Activated T-helper 2 cell treated with anti-CD3 and anti-CD28 coated beads, Interferon-gamma antibody, Interleukin-2, Interleukin-4, amounts not matched to agents 10 μg/mL and 5 μg/mL and 100 μg/mL, durations not matched to agents 14 hours and 24 hours and 36 hours (primary cell): ENCODE results near the gene PAM16. TPM values are rescaled to one million over a fixed set of nuclear protein-coding genes. Genes with fewer than 3 reads are reported as not detected.

Source experiments
- DNase-seq: peaks from one replicate; pipeline ENCODE4 v3.0.0; 2021; ENCODE audit warnings: low spot score
- H3K27ac Mint-ChIP-seq: one replicate; pipeline ENCODE4 v1.8.0; 2021; ENCODE audit warnings: mixed read lengths
- H3K27me3 Mint-ChIP-seq: one replicate; pipeline ENCODE4 v1.8.0; 2021; ENCODE audit warnings: low read depth, mixed read lengths
- H3K36me3 Mint-ChIP-seq: one replicate; pipeline ENCODE4 v1.8.0; 2021; ENCODE audit warnings: low read depth, mixed read lengths
- H3K4me1 Mint-ChIP-seq: one replicate; pipeline ENCODE4 v1.8.0; 2021; ENCODE audit warnings: low read depth, mixed read lengths
- H3K4me3 Mint-ChIP-seq: one replicate; pipeline ENCODE4 v1.8.0; 2021; ENCODE audit warnings: low read depth, mild to moderate bottlenecking, moderate library complexity, mixed read lengths
- H3K9me3 Mint-ChIP-seq: one replicate; pipeline ENCODE4 v1.8.0; 2021; ENCODE audit warnings: mixed read lengths
- intact Hi-C: fragments of 100-400 bp; cut with micrococcal nuclease; formaldehyde crosslinking; loops from one replicate; pipeline ENCODE4 v1.15.1; 2023
- total RNA-seq: library from RNA; stranded (reverse); gene quantifications from 2 replicates; pipeline ENCODE4 v1.2.3, GENCODE V29; 2022

The PAM16 gene
- total RNA-seq, 1 donor from 2014 or later: 73.8 TPM

DNA sequence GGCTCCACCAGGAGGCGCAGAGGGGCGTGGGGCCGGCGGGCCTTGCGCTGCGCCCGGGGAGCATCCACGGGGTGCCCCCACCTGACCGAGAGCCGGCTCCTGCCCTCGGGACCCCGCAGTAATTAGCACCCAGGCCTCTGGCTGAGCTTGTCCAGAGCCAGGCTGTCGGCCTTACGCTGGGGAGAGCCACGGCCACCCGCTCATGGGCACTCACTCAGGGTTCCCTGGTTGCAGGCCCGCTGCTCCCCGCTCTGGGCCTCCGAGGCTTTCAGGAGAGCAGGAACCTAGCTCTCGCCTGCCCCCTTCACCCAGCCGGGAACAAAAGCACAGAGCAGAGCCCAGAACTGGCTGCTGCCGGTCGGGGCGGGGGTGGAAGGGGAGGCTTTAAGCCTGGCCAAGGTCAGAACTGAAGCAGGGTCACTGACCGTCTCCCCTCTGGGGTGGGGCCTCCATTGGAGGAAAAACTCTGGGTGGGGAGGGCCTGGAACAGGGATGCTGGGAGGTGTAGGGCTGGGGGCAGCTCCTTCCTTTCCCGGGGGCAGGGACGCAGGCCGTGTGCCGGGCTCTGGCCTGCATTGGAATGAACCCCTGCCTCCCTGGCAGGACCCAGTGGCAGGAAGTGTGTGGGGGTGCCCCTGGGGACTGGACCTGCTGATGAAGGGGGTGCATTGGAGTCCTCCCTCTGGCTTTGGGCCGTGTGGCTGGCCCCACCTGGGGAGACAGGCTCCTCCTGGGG is 22.9 kb downstream of the PAM16 start:
- no peaks in the 10 kb centered on the region for H3K9me3 Mint-ChIP-seq
- H3K4me3 Mint-ChIP-seq: peak overlapping the region; percentile 17
- no peaks in the 10 kb centered on the region for H3K36me3 Mint-ChIP-seq
- no peak overlapping the region for H3K27ac Mint-ChIP-seq
- intact Hi-C loops: no loop called here
- no peak for DNase-seq
- H3K4me1 Mint-ChIP-seq: peaks cover 3% of the 10 kb centered on the region
- H3K27me3 Mint-ChIP-seq: peaks cover 5% of the 10 kb centered on the region

DNA sequence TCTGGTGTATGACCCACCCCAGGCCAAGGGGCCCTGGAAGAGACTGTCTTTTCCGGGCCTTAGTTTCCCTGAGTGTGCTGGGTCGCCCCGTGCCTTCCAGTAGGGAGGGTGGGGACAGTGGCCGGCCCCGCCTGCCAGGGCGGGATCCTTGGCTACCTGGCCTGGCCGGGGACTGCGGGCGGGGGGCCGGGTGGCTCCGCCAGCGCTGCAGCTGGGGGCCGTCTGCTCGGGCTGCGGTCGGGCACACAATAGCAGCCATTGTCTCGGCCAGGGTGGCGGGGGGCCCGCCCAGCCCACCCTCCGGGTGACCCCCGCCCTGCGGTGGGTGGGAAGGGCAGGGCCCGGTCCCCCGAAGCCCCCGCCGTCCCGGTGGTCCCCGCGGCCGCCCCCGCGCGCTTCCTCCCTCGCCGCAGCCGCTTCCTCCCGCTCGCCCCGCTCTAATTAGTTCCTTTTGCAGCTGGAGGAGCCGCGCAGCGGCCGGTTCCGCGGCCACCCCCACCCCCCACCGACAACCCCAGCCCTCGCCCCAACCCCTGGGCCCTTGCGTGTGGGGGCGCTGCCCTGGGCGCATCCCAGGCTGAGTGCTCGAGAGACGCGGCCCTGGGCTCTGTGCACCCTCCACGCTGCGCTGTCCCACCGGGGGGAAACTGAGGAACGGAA is 23.6 kb downstream of the PAM16 start:
- no peak for DNase-seq
- Mint-ChIP-seq H3K36me3 (no peaks in the 10 kb centered on the region), H3K27ac (no peak overlapping the region), H3K27me3 (peaks cover 5% of the 10 kb centered on the region), H3K4me1 (peaks cover 3% of the 10 kb centered on the region), H3K4me3 (no peak overlapping the region), H3K9me3 (no peaks in the 10 kb centered on the region)
- intact Hi-C loops: no loop called here

- no peaks in the 10 kb centered on the region for H3K36me3 Mint-ChIP-seq
- no peak overlapping the region for H3K27ac Mint-ChIP-seq
- peaks cover 5% of the 10 kb centered on the region for H3K27me3 Mint-ChIP-seq
- intact Hi-C loops: no loop called here
- DNase-seq: no peak
- peaks cover 3% of the 10 kb centered on the region for H3K4me1 Mint-ChIP-seq
- no peaks in the 10 kb centered on the region for H3K9me3 Mint-ChIP-seq
- no peak overlapping the region for H3K4me3 Mint-ChIP-seq
Measured at GRCh38 chr16:4325253-4325758, 25.8 kb downstream of the PAM16 start.

- Mint-ChIP-seq H3K27me3 (peaks cover 5% of the 10 kb centered on the region), H3K4me3 (no peak overlapping the region), H3K9me3 (no peaks in the 10 kb centered on the region), H3K4me1 (peaks cover 3% of the 10 kb centered on the region), H3K27ac (no peak overlapping the region), H3K36me3 (no peaks in the 10 kb centered on the region)
- intact Hi-C loops: no loop called here
- no peak for DNase-seq
Measured at GRCh38 chr16:4324492-4325252, 26.4 kb downstream of the PAM16 start.

DNA sequence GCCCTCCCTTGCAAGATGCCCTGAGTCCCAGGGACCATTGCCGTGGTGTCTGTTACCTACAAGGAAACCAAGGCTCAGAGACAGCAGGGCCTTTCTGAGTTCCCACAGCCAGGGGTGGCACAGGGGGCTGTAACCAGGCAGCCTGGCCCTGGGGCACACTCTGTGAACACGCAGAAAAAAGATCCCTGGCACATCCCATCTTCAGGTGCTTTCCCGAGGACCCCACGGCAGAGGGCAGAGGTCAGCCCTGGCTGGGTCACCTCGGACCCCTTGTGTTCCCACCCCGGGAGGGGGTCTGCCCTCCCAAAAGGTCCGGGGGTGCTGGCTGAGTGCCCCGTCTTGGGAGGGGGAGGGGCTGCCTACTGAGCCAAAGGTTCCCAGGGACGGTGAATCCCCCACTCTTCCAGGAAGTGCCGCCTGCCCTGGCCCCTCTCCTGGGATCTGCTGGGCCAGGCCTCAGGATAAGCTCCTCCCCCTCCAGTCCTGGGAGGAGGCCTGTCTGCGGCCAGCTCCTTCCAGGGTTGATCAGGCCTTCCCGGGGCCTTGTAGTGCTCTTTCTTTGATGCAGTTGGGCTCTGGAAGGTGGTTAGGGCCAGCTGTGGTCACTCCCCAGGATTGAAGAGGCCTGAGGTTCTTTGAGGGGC is 27.2 kb downstream of the PAM16 start:
- Mint-ChIP-seq H3K4me1 (peaks cover 6% of the 10 kb centered on the region), H3K36me3 (no peaks in the 10 kb centered on the region), H3K4me3 (no peak overlapping the region), H3K27me3 (peaks cover 5% of the 10 kb centered on the region), H3K27ac (no peak overlapping the region), H3K9me3 (no peaks in the 10 kb centered on the region)
- no peak for DNase-seq
- intact Hi-C loops: no loop called here

- intact Hi-C loops: no loop called here
- H3K4me3 Mint-ChIP-seq: no peak overlapping the region
- peaks cover 3% of the 10 kb centered on the region for H3K27me3 Mint-ChIP-seq
- DNase-seq: no peak
- no peaks in the 10 kb centered on the region for H3K36me3 Mint-ChIP-seq
- H3K4me1 Mint-ChIP-seq: peaks cover 4% of the 10 kb centered on the region
- H3K9me3 Mint-ChIP-seq: no peaks in the 10 kb centered on the region
- no peak overlapping the region for H3K27ac Mint-ChIP-seq
Measured at GRCh38 chr16:4323071-4323844, 27.9 kb downstream of the PAM16 start.

- DNase-seq: no peak
Measured at GRCh38 chr16:4322121-4323052, 28.7 kb downstream of the PAM16 start.

GRCh38 chr16:4321286-4322120 is 29.6 kb downstream of the PAM16 start:
- Mint-ChIP-seq H3K36me3 (no peaks in the 10 kb centered on the region), H3K4me1 (peaks cover 4% of the 10 kb centered on the region), H3K27ac (no peak overlapping the region), H3K4me3 (no peak overlapping the region), H3K9me3 (no peaks in the 10 kb centered on the region), H3K27me3 (peaks cover 4% of the 10 kb centered on the region)
- DNase-seq: no peak
- intact Hi-C loops: no loop called here

More at GRCh38 chr16:4322121-4323052, 28.7 kb downstream of the PAM16 start:
- Mint-ChIP-seq H3K27ac (no peak overlapping the region), H3K36me3 (no peaks in the 10 kb centered on the region), H3K27me3 (peaks cover 2% of the 10 kb centered on the region), H3K4me3 (no peak overlapping the region), H3K4me1 (peaks cover 4% of the 10 kb centered on the region), H3K9me3 (no peaks in the 10 kb centered on the region)
- intact Hi-C loops: no loop called here

DNA sequence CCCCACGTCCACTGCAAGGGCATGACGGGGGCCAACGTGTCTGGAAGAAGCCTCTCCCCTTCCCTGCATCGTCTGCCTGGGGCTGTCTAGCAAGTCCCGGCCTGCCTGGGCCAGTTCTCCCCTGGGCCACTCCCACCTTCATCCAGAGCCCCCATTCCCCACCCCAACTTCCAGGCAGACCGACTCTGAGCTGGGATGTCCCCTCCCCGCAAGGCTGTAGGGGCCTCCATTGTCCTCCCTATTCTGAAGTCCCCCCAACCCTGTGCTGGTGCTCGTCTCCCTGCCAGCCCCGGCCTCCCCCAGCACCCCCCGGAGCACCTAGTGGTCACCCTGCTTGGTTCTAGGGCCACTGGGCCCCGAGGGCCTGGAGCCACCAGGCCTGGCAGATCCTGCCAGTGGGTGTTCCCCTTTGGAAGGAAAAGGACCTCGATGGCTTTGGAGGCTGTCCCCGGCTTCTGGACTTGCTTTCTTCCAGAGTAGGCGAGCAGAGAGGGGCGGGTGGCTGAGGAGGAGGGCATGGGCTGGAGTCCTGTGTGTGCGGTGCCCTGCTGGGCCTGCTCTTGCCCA is 30.5 kb downstream of the PAM16 start:
- DNase-seq: no peak
- no peaks in the 10 kb centered on the region for H3K9me3 Mint-ChIP-seq
- H3K4me1 Mint-ChIP-seq: peaks cover 4% of the 10 kb centered on the region
- no peak overlapping the region for H3K27ac Mint-ChIP-seq
- peaks cover 4% of the 10 kb centered on the region for H3K27me3 Mint-ChIP-seq
- H3K4me3 Mint-ChIP-seq: no peak overlapping the region
- no peaks in the 10 kb centered on the region for H3K36me3 Mint-ChIP-seq
- intact Hi-C loops: no loop called here

GRCh38 chr16:4319454-4320421 is 31.4 kb downstream of the PAM16 start:
- peak; percentile 58 for DNase-seq
- intact Hi-C loops: no loop called here
- Mint-ChIP-seq H3K4me1 (peaks cover 4% of the 10 kb centered on the region), H3K36me3 (peaks cover under 1% of the 10 kb centered on the region), H3K9me3 (no peaks in the 10 kb centered on the region), H3K4me3 (no peak overlapping the region), H3K27me3 (peaks cover 7% of the 10 kb centered on the region), H3K27ac (no peak overlapping the region)
